NCI-H1105 treated with DMSO at 0.1 percent for 48 hours (cell line): ENCODE data around the gene NAV2.

Experiments used
- DNase-seq: peaks from one replicate; lab custom pipeline; 2025; lab: John Stamatoyannopoulos, UW

NAV2 gene

DNA sequence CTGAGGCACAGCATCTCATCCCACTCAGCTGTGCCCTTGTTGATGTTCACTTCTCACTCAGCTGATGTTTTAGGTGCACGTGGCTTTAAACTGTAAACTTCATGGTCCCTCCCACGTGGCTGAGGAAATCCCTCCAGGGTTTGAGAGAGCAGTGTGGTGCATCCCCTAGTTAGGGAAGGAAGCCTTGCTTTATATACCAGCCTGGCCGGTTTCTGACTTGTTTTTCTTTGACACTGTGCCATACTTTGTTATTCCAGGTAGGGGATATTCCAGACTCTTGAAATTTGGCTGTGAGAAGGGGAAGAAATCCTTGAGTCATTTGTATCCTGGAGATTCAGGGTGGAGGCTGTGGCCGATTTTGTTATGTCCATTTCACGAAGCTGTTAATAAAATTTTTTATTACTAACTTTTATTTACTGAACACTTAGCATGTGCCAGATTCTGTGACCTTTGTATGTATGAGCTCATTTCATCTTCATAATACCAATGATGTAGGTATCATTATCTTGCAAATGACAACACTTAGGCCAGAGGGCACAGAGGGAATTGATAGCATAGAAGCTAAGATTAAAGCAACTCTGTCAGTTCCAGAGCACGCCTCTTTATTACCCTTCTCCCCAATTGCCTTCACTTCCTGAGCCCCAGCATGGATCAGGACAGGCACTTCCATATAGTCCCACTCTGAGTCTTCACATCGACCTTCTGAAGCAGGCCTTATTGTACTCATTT, 116.6 kb downstream of the NAV2 start:
- DNase-seq = no peak

DNA sequence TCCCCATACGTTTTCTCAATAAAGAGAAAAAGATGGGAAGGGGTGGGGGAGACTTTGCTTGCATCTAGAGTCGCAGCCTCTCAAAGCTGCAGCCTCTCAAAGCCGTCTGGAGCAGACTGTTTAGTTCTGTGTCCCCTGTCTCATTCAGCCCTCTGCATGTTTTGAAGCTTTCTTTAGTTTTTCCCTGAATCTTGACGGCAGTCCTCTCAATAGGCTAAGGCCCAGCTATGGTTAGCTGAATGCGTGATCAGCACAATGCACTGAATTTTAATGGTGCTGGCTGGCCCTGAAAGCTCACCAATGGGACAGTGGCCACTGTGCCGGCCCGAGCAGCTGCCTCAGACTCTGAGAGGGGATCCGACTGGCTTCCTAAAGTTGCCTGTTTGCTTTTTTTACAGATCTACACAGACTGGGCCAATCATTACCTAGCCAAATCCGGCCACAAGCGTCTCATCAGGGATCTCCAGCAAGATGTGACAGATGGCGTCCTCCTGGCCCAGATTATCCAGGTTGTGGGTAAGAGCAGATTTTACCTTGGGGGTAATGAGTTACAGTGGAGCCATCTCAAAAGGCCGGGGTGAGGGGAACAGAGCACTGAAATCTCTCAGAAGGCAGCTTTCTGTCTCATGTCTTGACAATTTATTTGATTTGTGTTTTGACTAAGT, 119.6 kb downstream of the NAV2 start:
- no peak for DNase-seq

DNA sequence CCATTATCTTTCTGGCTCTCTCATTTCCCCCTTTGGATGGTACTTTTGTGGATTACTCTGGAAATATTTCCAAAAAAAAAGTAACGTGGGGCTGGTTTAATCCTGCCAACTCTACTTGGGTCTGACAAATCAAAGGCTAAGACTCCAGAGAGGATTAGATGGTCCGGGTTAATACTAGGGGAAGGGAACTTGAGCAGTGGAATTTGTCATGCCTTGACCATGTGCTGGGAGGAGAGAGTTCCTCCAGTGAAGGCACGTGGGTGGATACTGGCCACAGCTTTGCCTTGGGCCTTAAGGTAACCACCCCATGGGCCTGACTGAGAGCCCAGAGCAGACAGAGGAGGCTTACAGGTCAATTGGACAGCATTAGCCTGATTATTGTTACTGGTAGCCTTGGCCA, 120.3 kb downstream of the NAV2 start:
- no peak for DNase-seq

DNA sequence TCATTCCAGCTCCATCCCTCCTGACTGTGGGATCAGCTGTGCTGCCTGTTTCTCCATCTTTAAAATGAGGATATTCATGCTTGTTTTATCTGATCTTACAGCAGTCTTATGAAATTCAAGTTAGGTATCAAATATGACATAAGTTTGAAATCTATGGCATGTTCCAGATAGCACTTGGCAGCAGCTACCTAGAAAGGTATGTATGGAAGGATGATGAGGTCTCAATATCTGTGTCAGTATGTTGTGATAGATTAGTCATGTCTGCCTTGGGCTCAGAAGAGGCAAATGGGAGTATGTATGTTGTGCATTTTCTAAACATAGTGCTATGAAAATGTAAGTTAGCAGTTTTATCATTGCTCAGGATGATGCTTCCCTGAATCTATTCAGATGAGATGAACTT, 122.1 kb downstream of the NAV2 start:
- DNase-seq = no peak

DNA sequence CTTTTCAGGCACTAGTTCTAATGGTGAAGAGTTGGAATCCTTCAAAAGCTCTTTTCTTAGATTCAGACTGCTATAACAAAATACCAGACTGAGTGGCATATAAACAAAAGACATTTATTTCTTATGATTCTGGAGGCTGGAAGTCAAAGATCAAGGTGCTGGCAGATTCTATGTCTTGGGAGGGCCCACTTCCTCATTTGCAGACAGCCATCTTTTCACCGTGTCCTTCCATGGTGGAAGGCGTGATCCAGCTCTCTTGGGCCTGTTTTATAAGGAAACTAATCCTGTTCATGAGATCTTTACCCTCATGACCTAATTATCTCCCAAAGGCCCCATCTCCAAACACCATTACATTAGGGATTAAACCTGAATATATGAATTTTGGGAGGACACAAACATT, 124.0 kb downstream of the NAV2 start:
- no peak for DNase-seq

DNA sequence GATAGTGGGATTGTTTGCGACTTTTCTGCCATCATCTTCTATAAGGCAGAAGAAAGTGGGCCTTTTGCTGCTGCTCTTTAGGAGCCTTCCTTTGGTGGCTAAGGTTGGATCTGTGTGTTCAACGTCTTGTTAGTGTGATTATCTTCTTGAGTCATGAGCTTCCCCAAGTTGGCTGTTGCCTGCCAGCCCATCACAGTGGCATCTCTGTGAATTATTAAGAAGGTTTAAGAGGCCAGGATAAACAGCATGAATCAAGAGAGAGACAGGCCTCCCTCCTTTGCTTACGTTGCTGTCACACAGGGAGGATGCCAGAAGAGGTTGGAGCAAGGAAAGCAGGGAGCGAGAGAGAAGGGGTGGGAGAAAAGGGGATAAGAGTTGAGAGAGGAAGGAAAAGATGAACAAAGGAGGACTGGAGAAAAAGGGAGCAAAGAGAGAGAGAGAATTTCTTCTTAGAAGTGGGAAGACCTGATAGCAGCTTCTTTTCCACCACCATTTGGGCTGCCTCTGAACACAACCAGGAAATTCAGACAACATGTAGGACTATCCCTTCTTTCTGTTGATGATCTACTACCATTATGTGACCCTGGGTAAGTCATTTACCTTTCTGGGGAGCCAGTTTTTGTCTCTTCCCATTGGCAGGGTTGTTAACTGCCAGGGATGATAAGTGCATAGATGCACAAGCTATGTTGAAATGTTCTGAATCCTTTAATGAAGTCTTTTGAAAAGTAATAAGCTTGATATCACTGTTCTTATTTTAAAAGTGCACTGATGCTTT, 126.5 kb downstream of the NAV2 start:
- no peak for DNase-seq

DNA sequence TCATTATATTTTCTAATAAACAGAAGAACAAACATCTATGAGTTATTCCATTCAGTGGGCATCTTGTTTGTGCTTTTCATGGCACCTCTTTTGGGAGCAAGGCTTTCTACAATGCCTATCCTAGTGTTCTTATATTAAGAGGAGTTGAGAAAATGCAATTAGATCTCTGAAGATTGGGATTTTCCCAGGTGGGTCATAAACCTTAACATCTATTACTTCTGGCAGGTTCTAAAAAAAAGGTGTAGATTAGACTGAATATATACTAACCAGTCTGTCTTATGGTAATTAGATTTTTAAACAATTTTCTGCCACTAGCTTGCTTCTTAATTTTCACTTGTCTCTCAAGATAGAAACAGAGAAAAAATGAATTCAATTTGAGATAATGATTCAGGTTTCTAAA, 128.3 kb downstream of the NAV2 start:
- DNase-seq = no peak

DNA sequence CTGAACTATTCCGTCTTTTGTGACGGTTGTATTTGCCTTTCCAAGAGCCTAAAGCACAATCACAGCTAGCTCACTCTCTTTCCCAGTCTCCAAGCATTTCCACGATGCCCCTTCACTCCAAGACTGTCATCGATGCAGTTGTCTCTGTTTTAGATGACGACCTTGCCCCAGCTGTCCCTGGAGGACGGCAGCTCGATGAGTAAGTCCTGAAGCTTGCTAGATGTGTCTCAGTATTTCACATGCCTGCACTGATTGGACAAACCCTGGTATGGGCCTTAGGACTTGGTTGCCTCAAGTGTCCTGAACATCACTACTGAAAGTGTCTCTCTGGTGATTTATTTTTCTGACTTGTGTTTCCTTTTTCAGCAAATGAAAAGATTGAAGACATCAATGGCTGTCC, 129.9 kb downstream of the NAV2 start:
- DNase-seq = no peak

DNA sequence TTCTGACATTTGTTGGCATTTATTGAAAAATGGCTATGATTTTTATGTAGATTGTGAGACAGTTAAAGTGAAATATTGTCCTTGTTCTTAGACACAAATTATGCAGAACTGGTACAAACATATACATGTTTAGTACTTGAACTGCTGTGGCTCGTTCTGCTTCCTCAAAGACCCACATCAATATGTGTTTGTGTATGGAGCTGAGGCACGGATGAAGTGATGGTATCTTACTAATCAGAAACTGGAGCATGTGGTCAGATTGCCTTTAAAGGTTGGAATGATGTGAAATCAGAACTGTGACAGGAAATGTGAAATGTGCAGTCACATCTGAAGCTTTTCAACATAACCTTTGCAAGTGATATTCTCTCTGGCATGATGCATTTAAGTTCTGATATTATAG, 130.4 kb downstream of the NAV2 start:
- DNase-seq = no peak

DNA sequence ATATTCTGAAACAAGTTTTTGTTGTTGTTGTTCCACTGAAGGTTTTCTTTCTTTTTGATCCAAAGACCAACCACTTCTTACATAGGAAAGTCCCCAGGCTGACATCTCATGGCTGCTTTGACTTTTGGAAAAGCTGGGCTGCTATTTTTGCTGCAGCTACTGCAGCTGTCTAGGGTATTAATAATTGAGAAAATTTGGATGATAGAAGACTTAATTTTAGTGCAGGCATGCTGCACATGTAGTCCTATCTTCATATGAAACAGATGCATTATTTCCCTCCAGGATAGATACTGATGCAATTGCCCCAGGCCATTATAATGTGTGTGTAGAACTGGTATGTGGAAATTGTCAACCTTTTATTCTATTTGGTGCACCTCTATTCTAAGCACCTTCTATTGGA, 131.4 kb downstream of the NAV2 start:
- no peak for DNase-seq

DNA sequence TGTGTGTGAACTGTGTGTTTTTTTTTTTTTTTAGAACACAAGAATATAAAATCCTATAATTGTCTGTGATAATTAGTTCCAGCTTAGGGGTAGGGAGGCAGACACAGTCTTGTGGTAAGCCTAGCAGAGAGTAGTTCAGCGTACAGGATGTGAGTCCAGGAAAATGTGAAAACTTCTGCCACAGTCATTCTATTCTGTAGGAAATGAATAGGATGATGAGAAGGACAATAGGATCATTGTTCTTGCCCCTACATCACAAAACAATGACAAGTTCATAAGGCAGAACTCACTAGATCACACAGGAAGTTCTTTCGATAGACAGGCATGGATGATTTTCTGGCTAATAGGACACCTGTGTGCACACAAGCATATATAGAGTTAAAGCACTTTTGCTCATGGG, 132.2 kb downstream of the NAV2 start:
- no peak for DNase-seq

DNA sequence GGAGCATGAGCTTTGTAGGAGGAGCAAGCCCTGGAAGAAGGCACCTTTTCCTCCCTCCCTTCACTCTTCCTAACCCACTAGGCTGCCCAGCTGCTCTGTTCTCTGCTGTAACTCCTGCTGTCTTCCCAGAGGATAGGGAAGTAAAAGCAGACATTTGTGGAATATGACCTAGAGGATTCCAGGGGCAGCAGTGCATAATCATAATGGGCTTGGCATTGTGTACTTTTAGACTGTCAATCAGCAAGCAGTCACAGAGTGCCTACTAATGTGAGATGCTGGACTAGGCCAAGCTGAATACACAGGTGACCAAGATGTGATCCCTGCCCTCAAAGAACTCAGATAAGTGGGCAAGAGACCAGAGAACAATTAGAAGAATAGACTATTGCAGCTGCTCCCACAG, 133.0 kb downstream of the NAV2 start:
- DNase-seq = no peak

DNA sequence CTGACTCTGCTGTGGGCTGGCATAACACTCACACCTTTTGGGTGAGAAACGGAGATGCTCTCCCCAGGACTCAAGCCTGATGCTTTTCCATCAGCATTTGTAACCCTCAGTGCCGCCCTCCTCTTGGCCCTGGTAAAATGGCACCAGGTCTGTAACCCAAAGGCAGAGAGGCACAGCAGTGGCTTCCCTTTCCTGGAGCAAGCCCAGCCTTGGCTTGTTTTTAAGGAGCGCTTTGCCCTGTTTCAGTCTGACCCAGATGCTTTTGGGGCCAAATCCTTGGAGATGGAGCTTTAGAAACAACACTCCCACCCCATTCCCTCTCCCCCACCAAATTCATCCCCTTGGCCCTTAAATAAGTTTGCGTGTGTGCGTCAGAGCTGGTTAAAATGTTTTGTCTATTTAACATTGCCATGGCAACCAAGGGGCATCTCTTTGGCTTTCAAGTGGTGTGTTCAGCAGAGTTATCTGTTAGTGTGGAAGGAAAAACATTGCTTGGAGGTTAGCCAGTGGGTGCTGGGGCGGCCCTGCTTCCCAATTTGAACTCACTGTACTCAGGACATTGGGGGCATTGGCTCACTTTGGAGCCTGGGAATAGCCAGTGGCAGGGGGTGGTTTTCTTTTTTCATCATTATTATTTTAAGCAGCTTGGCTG, 134.1 kb downstream of the NAV2 start:
- peak; percentile 17 for DNase-seq

DNA sequence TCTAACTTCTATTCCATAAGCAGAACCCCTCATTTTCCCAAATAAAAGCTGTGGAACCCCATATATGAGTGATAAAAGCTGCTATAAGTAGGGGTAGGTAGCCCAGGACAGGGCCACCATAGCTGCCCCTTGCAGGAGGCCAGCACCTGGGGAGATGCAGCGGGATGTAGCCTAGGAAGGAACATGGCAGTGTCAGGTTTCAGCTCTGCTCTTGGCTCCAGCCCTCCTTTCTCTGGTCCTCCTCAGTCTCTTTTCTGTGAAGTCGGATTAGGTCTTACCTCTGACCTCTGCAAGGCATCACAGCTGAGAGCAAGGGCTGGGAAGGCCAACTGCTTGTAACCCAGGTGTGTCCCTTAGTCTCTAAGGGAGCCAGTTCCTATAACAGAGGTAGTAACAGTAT, 135.6 kb downstream of the NAV2 start:
- no peak for DNase-seq

DNA sequence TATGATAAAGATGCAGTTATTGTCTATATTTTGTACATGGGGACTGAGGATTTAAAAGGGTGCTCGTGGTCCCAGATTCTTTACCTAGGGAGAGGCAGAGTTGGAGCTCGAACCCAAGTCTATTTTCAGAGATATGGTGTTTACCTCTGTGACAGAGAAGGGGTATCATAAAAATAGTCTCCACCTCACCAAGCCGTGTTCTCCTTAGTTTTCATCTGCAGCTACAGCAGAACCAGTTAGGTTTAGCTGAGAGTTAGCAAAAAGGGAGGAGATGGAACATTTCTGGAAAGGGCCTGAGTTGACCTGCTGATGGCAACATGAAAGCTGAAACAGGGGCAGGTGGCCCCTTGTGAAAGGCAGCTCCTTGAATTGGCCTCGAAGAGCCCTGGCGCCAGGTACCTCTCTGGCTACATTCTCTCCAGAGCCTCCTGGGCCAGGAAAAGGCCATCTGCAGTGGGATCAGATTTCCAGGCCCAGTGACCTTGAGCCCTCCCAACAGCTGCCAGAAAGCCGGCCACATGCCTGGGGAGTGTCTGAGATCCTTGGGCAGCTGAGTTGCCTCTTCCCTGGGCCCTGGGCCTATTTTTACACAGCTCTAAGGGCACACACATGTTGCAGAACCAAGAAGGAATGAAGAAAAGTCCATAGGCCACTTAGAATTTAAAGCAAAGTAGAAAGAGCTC, 136.6 kb downstream of the NAV2 start:
- DNase-seq = no peak

DNA sequence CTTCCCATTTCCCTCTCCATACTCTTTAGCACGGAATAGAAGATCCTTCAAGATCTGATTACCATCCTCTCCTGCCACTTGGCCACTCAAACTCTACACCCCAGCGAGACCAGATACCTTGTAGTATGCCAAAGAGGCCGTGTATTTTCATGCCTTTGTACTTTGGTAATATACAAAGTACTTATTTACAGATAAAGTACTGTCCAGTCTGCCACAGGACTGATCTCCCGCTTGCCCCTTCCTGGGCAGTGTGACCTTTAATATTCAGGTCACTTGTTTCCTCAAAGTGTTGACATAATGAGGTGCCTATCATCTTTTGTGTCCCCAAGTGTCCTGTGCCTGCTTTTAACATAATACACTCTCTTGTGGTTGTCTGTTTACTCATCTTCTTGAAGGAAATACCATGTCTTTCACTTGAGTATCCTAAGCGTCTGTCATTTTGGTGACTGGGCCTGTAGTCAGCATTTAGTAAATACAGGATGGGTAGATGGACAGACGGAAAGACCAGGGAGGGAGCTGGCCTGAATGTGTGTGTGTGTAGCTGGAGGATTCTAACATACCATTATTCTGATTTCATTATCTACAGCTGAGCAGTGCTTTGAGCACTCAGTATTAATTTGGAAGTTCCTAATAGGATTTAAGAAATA, 137.4 kb downstream of the NAV2 start:
- DNase-seq = no peak

DNA sequence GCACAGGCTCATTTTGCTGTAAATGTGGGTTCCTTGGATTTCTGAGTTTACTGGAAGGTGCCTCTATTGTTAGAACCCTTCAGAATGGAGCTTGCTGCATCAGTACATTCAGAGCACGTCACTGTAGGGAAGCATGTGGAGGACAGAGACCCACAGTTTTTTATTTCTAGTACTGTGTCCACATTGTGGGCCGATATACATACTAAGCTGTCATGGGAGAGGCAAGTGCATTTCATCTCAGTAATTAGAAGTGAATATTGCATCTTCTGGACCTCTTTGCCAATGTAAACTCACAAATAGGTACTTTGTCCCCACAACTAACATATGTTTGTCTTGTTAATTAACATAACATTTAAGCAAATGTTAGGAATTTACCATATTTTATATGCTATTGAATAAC, 139.7 kb downstream of the NAV2 start:
- DNase-seq = no peak

DNA sequence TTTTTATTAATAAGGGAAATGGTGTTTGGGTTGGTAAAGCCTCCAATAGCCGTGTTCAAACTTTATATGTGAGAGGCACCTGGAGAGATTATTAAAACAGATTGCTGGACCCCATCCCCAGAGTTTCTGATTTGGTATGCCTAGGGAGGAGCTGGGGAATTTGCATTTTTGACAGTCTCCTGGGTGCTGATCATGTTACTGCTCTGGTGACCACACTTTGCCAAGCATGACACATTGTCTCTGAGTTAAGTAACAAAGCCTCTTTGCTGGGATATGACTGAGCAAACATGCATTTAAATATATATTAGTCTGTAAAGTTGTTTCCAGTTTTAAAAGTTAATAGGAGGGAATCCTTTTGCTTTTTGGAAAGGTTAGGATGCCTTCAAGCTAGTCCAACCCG, 140.4 kb downstream of the NAV2 start:
- DNase-seq = no peak

DNA sequence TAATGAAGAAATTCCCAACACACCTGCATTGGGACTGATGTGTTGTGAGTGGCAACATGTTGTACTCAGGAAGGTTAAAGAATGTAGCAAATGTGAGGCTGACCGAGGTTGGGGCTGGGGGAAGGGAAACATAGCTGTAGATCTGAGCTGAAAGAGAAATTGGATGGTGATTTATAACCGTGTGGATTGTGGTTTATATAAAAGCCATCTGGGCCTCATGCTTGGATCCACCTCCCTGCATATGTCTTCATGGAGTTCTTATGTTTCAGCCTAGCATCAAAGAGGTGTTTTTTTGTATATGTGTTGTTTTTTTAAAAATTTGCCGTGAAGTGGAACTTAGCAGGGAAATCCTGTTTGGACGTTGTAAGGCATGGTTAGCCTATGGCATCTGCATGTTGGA, 141.3 kb downstream of the NAV2 start:
- DNase-seq = no peak

DNA sequence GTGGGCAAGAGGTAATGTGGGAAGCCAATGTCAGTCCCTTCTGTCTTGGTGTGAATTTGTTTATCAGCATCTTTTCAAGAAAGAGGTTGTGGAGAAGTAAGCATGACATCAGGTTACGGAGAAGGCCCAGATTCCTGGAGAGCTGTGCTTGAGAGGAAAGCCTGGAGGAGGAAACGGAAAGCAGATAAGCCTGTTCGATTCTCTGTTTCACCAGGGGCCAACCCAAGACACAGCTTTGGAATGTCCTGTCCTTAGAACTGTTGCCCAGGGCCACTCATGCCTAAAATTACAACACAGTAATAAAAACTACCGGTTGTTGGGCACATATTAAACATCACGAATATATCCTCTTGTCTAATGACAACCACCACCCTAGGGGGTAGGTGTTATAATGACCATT, 148.5 kb downstream of the NAV2 start:
- DNase-seq = no peak

DNA sequence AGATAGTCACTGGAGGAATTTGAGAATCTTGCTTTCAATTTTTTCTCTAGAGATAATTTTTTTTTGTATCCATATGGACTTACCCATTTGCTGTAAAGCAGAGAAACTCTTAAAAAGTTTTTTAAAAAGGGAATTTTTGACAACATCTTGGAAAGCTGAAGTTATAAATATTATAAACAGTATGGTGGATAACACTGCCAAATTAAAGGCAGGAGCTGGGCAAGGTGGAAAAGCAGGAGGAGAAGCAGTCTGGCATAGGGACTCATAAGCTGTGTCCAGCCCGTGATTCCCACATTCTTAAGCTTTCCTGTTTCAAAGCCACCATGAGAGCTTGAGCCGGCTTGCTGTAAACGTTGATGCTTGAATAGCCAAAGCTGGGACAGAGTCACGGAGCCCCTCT, 149.5 kb downstream of the NAV2 start:
- no peak for DNase-seq
